GM18526 (cell line): ENCODE data around the gene MYOF.

Experiments
- POLR2A ChIP-seq: IDR thresholded peaks from 3 replicates; pipeline ENCODE4 v1.6.1; 2011; ENCODE audit not compliant: insufficient read length; ENCODE audit errors: extremely low read depth

MYOF gene

DNA sequence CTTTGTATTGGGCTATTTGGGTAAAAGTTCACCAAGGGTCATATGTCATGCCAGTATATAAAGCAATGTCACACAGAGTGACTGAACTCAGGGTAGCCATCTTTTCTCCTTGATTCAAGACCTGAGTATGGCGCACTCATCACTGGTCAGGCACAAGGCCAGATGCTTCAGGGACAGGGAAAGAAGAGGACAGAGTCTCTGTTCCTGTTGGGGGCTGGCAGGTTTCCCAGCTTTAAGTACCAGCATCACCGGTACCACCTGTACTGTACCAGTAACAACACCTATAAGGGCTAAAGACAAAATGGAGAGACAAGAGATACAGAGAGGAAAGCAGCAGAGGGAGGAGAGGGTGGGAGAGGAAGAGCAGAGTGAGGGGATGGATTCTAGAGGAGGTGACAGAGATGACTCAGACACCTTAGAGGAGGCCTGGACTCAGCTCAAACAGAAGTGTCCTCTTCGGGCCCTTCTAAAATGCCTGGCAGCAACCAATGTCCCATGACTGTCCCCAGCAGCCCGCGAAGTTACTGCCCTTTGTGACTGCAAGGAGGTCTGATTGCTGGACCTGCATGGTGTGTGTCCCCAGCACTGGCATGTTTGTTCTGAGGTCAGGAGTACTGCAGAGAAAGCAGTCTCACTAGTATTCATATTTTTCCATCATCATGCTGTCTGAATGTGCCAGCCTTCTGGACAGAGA is 191.3 kb downstream of the MYOF start:
- TF ChIP-seq POLR2A, result no peak

DNA sequence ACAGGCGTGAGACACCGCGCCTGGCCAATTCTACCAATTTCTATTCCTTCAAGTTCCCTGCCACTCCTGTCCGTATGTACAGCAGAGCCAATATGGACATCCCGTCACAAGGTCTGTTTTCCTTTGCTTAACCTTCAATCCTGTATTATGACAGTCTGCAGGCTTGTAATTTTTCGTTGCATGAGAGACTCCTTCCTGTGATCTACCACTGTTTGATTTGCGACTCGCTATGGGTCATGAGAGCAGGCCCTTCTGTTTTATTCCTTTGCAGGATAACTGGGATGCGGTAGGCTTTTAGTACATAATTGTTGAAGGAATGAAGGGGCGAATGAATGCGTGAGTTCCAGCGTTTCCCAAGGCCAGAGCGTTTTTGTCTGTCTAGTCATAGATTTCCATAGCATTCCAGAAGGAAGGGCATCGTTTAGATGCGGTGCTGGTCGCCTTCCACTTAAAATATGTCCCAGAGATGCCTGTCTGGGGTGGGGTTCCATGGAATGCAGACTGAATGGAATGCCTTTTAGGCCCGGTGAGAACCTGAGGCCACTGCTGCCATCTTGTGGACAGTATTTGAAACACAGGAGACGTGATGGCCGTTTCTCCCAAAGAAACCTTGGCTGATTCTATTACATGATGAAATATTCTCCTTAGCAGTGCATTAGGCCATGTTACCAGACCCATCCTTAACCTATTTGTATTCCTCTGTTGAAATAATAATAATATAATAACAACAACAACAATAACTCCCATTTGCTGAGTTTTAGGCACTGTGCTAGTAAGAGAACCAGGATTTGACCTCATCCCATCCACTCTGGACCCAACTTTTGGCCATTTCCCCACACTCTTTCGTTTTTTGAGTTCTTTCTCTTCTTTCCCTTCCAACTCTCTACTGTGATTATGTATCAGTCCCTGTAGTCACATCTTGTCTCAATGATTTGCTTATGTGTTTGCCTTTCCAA is 193.2 kb downstream of the MYOF start:
- TF ChIP-seq POLR2A, result no peak

DNA sequence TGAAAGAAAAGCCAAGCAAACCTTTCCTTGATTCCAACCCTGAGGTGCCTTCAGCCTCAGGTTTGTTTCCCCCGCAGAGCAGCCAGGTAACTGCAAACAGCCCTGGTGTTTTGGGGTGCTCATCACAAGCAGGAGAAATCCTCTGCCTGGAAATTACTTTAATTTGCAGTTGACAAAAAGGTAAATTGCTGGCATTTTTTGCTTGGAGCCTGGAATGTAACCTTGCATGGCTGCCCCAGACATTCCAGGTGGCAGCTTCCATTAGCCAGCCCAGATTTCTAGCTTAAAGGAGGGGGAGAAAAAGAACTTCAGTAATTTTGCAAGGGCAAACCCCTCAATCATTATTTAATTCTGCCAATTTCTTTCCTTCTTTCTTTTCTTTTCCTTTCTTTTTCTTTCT is 194.4 kb downstream of the MYOF start:
- no peak for TF ChIP-seq POLR2A

DNA sequence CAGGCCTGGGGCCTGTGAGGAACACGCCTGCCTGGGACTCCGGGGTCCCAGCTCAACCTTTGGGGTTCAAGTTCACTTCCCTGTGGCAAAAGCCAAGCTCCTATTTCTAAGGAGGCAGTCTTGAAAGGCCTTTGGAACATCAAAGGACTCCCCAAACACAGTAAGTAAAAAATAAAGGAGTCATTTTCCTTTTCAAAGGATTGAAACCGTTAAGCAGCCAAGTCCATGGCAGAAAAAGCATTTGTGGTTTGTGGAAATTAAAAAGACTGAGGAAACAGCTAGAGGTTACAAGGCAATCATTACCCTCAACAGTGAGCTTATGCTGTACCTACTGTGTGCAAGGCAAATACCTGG is 200.8 kb downstream of the MYOF start:
- TF ChIP-seq POLR2A, result no peak

DNA sequence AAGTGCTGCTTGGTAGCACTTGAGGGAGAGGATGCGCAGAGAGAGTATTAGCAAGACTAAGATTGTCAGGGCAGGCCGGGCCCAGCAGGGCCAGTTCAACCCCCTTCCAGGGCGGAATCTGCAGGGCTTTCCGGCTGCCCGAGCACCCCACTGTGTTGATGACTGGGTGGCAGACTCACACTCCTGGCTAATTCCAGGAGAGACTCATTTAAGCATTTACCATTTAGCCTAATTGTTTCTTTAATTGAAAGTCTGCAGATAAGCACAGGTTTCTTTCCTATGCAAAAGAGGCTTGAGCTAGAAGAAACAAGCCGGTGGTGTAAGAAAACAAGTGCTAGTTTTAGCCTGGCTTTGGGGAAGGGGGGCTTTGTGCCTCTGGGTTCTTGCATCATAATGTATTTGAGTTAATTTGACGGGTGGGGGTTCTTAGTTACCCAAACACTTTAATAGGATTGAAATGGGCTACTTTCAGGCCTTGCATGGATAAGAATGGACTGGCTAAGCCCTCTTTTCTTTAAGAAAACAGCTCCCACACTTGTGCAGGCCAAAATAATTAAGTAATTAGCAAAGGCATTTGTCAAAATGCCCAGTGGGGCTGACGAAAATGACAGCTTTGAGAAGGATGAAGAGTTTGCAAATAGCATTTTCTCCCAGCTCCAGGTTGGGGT is 201.3 kb downstream of the MYOF start:
- no peak for TF ChIP-seq POLR2A

DNA sequence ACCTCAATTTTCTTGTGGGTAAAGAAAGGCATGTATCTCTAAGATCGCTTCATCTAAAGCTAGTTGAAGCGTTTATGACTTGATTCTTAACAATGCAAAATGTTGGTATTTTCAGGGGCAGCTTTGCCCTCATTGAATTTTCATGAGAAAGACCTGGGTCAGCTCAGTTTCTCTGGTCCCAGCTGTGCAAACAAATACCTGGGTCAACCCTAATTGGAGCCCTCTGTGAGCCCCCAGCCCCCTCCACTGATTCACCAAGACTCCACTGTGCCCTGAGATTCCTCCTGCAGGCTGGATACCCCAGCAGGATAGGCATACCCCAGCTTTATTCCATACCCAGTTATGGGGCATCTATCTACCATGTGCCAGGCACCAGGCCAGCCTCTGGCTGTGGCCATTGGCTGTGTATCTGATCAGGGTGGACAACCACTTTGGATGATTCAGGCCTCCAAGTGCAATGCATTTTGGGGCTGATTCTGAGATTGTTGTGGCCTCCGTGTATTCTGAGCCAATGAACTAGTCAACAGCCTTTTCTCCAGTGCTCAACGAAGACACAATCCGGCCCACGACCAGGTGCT is 201.9 kb downstream of the MYOF start:
- TF ChIP-seq POLR2A, result no peak

DNA sequence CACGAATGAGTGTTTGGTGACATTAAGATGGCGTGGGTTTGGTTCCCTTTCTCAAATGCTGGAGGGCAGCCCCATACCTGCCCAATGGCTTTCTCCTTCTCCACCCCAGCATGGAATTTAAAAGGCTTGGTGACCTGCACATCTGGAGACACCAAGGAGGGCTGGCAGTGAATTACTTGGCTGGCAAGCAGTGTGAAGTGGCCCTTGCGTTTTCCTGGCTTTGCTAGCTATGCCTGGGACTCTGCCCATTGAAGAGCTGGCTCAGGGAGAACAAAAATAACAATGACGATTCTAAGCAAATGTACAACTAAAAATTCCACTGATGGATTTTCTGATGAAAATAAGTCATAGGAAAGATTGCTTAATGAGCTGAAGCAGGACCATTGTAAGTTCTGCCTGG is 204.8 kb downstream of the MYOF start:
- TF ChIP-seq POLR2A, result no peak

DNA sequence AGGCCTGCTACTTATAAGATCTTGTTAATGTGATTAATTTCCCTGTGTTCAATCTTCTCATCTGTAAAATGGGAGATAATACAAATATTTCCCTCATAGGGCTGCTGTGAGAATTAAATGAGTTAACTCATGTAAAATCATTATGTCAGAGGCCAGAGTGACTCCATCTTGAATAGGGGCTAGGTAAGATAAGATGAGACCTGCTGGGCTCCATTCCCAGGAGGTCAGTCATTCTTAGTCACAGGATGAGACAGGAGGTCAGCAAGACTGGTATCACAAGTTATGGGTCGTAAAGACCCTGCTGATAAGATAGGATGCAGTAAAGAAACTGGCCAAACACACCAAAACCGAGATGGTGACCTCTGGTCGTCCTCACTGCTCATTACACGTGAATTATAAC is 207.7 kb downstream of the MYOF start:
- no peak for TF ChIP-seq POLR2A

DNA sequence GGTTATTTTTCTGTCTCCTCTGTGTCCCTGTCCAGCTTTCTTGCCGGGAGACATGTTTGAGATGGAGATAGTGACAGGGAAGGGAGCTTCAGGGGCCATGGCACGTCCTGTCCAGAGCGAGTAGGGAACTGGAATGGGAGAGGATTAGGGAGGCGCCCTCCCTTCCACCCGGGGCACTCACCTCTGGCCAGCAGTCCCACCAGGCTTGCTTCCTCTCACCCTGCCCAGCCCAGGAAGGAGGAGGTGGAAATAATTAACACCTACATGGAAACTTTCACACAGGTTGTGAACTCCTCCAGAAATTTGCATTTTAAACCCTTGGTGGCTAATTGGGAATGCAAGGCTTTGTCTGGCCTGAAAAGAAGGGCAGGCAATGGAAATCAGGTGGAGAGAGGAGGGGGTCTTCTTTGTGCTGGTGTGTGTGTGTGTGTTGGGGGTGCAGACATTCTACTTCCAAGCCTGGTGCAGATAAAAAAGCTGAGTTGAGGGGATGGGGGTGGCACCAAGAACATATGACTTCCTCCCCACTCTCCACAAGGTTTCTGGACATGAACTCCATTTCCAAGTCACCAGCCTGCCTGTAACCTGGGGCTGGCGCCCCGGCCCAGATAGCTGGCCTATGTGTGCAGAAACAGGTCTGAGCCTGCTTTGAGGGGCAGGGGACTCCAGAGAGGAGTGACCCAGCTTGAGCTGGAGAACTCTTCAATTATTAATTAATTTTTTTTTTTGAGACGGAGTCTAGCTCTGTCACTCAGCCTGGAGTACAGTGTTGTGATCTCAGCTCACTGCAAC is 209.1 kb downstream of the MYOF start:
- TF ChIP-seq POLR2A, result no peak

DNA sequence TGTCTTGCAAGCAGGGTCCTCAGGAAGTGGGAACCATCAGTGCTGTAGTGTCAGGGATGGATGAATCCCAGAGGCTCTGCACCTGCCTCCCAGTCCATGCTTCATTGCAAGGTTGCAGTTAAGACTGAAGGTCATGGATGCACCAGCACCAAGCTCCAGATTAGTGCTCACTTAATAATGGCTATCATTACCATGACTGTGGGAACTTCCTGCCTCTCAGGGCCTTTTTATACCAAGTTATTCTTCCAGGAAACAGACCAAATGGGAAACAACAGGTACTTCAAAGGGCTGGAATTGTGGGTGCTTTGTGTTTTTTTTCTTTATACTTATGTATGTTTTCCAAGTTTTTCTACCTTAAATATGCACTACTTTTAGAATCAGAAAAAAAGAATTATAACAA is 210.8 kb downstream of the MYOF start:
- no peak for TF ChIP-seq POLR2A

DNA sequence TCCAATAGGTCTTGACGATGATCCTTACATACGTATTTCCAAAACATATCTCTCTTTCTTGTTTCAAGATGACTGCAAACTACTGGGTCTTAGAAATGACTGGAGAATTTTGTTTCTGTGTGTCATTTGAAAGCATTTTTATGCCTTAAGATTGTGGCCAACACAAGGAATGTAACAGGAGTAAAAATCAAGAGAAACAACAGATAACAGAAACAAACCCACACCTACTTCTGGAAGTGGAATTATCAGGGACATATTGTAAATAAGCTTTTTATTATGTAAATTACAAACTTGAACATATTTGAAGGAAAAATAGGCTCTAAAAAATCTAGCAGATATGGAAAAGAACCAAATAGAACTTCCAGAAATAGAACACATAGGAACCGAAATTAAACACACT is 212.9 kb downstream of the MYOF start:
- TF ChIP-seq POLR2A, result no peak

DNA sequence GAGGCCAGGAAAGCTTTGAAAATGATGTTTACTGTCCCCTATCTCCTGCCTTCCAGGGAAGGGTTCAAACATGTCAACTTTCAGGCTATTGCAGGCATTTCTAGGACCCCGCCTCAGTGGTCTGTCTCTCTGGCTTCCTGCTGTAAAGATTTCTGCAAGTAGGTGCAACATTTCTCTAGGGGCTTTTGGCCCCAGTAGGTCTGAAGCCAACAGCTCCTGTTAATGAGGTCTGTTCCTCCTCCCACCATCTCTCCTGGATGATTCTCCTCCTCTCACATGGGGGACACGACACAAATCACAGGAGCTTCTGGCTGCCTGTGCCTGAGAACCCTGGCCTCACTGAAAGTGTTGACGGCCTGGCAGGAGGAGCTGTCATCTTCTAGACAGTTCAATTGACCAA is 214.1 kb downstream of the MYOF start:
- TF ChIP-seq POLR2A, result no peak

DNA sequence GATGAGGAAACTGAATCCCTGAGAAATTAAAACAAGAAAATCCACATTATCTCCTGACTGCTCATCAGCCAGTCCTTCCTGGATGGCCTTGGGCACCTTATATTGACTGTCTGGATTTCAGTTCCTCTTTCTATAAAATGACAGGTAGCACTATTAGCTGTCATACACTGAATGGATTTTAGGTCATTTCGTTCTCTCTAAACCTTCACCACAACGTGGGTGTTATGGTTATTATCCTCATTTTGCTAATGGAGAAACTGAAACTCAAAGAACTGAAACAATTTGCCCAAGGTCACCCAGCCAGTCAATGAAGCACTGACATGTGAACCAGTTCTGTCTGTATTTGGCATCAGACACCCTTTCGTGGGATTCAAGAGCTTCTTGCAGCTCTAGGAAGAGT is 214.6 kb downstream of the MYOF start:
- no peak for TF ChIP-seq POLR2A

DNA sequence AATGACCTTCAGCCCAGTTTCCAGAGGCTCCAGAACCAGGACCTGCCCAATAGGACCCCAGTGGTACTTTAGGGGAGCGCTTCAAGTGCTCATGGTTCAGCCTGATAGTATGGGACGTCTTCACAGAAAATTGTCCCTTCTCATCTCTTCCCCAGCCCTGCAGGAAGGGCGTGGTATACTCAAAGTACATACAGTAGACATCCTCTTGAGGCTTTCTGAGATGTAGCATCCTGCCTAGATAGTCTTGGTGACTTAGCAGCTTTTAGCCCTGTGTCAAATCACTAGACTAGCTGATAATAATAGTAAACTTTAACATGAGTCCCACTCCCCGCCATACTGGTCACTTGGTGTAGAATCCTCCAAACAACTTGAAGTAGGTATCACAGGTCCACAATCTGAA is 215.3 kb downstream of the MYOF start:
- TF ChIP-seq POLR2A, result no peak

DNA sequence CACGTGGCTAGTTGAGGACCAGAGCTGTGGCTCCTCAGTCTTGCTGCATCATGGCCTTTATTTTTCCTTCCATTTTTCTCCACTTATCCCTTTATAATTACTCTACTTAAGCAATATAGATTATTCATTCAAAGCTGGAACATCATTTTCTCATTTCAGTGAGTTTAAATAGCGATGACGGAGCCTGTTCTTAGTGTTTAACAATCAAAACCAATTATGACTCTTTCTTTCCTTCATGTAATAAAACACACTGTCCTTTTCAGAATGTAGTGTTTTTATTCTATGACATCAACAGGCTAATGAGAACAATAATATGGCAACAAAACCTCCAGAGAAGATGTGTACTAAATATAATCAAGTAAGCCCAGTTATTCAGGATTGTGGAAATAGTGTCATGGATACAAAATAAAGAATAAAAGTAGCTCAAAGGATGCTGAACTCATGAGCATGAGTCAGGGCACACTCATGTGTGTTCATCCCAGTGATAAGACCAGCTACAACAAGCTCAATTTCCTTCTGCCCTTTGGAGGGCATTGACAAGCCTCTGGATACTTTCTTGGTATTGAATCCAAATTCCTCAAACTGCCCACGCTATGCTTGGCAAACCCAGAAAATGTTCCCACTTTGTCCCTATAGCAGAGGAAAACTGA is 220.0 kb downstream of the MYOF start:
- no peak for TF ChIP-seq POLR2A

DNA sequence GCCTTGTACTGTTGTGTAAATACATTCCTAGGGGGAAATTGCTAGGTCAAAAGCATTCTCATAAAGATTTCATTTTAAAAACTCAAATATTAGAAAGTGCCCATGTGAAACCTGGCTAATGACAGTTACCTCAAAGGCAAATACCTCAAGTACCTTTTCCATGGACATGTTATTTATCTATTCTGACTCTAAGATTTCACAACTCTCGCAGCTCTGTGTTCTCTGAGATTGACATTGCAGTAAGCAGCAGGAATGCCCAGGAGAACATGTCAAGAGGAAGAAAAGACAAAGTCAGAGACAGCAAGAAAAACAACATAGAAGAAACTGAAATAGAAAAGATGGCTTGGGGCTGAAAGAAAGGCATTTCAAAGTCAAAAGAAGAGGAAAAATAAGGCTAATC is 221.0 kb downstream of the MYOF start:
- TF ChIP-seq POLR2A, result no peak
